Raji (cell line): Measurements from ENCODE around the gene PIK3CD.

Experiments
- POLR2A ChIP-seq: IDR thresholded peaks from 2 replicates; pipeline ENCODE4 v1.6.1; 2011; ENCODE audit warnings: low read depth, low read length, control low read depth; ENCODE audit not compliant: insufficient read depth

Gene PIK3CD

GRCh38 chr1:9715536-9716226, 64.2 kb downstream of the PIK3CD start:
- no peak for TF ChIP-seq POLR2A

DNA sequence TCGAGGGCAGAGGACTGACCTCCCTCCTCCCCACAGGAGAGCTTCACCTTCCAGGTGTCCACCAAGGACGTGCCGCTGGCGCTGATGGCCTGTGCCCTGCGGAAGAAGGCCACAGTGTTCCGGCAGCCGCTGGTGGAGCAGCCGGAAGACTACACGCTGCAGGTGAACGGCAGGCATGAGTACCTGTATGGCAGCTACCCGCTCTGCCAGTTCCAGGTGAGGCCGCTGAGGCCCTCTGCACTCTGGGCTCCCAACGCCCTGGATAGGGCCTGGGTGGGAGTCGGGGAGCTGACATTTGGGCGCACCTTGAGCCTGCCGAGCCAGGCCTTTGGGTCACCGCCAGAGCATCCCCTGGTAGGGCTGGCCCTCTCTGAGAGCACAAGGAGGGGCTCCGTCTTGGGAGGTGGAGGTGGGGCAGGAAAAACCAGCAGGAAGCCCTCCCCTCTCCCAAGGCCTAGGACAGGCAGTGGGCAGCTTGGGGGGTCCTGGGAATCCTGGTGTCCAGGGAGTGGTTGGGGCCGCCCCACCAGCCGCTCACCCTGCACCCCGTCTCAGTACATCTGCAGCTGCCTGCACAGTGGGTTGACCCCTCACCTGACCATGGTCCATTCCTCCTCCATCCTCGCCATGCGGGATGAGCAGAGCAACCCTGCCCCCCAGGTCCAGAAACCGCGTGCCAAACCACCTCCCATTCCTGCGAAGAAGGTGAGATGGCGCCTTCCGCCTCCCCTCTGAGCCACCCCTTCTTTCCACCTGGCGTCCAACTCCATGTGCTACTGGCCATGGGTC, 65.1 kb downstream of the PIK3CD start:
- TF ChIP-seq POLR2A, result no peak

GRCh38 chr1:9717193-9718005, 65.9 kb downstream of the PIK3CD start:
- no peak for TF ChIP-seq POLR2A

DNA sequence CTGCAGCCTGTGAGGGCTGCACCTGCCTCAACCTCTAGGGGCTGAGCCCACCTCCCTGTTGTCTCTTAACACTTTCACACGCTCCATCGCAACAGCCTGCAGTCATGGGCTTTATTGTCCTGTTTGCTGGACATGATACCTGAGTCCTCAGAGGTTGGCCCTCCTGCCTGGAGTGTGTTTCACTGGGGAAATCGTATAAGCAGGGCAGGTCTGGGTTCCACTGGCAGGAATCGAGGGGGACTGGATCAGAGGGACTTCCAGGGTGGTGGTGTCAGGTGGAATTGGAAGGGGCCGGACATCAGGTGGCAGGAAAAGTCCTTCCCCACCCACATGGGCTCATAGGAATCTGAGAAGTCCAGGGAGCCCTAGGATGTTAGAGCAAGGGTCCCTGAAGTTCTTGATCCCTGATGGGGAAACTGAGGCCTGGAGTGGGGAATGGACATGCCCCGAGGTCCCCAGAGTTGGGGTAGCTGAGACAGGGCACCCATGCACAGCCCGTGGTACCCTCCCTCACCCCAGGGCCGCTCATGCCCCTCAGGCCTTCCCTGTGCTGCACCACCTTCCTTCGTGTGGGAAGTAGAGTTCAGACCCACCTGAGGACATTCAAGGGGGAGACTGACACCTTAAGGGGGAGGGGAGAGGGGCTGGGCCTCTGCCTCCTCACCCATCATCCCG, 66.6 kb downstream of the PIK3CD start:
- no peak for TF ChIP-seq POLR2A

GRCh38 chr1:9719978-9720722, 68.6 kb downstream of the PIK3CD start:
- no peak for TF ChIP-seq POLR2A

DNA sequence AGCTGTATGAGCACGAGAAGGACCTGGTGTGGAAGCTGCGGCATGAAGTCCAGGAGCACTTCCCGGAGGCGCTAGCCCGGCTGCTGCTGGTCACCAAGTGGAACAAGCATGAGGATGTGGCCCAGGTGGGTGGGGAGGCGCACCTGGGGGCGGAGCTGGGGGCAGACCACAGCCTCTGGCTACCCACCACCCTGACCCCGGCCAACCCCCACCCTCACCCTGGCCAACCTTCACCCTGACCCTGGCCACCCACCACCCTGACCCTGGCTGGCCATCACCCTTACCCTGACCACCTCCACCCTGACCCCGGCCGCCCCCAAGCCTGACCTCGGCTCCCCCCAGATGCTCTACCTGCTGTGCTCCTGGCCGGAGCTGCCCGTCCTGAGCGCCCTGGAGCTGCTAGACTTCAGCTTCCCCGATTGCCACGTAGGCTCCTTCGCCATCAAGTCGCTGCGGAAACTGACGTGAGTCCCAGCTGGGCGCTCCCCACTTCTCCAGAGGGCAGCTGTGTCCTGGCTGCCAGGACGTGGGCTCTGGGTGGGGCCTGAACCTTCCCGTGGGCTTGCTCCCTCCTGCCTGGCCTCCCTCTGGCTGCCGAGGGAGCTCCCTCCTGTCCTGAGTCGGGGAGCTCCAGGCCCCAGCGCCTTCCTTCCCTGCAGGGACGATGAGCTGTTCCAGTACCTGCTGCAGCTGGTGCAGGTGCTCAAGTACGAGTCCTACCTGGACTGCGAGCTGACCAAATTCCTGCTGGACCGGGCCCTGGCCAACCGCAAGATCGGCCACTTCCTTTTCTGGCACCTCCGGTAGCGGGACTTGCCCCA, 69.5 kb downstream of the PIK3CD start:
- no peak for TF ChIP-seq POLR2A

GRCh38 chr1:9721606-9722377, 70.3 kb downstream of the PIK3CD start:
- TF ChIP-seq POLR2A, result no peak

GRCh38 chr1:9722378-9722749, 70.8 kb downstream of the PIK3CD start:
- TF ChIP-seq POLR2A, result no peak

DNA sequence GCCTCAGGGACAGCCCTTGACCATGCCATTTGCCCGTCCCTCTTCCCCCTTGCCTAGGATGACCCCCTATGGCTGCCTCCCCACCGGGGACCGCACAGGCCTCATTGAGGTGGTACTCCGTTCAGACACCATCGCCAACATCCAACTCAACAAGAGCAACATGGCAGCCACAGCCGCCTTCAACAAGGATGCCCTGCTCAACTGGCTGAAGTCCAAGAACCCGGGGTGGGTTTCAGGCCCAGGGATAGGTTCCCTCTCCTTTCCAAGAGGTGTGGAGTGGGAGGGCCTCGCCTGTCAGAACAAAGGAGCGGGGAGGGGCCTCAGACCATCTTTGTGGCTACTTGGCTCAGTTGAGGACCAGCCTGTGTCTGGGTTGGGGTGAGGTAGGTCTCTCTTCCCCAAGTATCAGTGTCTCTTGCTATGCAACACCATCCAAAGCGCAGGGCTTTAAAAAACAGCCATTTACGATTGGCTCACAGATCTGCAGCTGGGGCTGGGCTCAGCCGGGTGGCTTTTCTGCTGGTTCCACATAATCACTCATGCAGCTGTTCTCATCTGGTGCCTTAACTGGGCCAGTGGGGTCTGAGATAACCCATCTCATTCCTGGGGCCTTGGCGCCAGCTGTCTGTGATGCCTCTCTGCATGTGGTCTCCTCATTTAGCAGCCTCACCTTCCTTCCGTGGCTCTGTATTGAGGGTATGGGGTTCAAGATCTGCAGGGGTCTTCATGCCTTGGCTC, 71.7 kb downstream of the PIK3CD start:
- no peak for TF ChIP-seq POLR2A

- TF ChIP-seq POLR2A, result no peak
These were observed 72.4 kb downstream of the PIK3CD start for GRCh38 chr1:9723926-9724325.

GRCh38 chr1:9724706-9725476, 73.4 kb downstream of the PIK3CD start:
- TF ChIP-seq POLR2A, result 0 out of 2 replicates have a peak, but pooled peaks have one; percentile 18

GRCh38 chr1:9726406-9726805, 74.9 kb downstream of the PIK3CD start:
- no peak for TF ChIP-seq POLR2A
